ENCODE data around the gene YES1.
"Not testable (repeated sequence)": the region's sequence is repeated elsewhere in the genome, so short reads cannot be mapped to it uniquely, and the experiment has no call there.

YES1 gene

DNA sequence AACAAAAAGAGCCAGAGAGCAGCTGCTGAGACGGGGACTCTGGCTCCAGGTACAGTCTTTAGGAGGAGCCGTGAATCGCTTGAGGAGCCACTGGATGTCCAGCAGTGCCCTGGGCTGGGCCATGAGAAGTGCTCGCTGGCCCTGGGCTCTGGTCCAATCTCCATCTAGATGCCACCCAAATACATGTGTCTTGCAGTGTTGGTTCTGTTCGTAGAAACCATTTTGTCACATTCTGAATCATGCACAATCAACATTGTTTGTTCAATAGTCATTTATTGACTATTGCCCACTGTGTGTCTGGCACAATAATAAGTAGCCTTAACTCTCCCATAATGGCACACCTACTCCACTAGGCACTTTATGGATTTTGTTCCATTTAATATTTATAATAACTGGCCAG lies 128.5 kb downstream of the YES1 start:
- DNase-seq (ENCODE audit: low spot score): no peak

DNA sequence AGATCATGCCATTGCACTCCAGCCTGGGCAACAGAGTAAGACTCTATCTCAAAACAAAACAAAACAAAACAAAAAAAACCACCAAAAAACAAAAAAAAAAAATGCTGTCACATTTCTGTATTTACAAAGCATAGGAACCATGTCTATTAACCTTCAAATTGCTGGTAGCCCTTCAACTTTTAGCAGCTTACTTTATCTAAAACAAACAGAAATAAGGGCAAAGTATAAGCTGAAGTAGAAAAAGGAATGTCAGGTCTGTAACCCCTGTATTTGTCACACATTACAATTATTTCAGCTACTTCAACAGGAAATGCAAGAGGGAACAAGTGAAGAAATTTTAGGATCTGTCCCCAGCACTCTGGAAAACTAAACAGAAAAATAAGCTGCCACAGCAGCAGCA lies 129.2 kb downstream of the YES1 start:
- DNase-seq (ENCODE audit: low spot score): no peak

- not testable (repeated sequence) for DNase-seq (ENCODE audit: low spot score)
Observed at GRCh38 chr18:682416-682815, 129.6 kb downstream of the YES1 start.

- DNase-seq (ENCODE audit: low spot score): no peak
Observed at GRCh38 chr18:681985-682384, 130.1 kb downstream of the YES1 start.

DNA sequence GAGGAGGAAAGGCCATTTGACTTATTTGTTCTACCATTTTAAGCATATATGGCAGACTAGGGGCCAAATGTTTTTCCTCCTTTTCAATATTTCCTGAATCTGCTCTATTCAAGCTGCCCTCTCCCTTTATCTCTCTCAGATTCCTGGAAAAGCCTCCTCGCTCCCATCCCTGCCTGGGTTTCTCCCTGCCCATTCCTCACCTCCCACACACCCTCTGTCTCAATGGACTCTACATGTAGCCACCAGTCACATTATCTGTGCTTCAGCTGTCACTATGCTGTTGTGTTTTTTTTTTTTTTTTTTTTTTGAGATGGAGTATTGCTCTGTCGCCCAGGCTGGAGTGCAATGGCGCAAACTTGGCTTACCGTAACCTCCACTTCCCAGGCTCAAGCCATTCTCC lies 131.7 kb downstream of the YES1 start:
- DNase-seq (ENCODE audit: low spot score): no peak

- DNase-seq (ENCODE audit: low spot score): no peak
Observed at GRCh38 chr18:679516-679915, 132.5 kb downstream of the YES1 start.

DNA sequence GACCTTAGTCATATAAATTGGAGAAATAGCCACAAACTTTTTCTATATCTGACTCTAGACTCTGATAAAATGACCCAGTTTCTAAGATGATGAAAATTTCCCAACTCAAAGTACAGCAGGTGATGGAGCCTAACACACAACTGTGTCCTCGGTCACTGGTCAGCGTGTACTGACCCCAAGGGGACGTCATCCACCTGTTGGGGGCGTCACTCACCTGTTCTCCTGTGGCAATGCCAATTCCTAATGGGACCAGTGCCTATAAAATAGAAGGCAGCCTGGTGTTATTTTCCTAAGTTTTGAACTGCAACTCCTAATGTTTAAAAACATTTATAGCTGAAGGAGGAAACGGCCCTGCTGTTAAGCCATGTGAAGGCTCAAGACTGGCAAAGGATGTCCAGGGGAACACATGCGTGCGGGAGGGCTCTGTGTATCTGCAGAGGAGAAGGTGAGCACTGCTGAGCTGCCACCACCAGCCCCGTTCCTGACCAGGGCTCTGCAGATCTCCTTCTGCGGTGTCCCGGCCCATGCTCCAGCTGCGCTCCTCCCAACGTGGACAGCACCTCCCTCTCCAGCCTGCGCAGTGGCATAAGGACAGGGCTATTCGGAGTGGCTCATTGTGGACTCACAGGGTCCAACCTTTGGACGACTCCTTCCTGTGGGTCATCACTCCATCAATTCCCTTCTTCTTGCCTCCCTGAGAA lies 133.4 kb downstream of the YES1 start:
- DNase-seq (ENCODE audit: low spot score): no peak

DNA sequence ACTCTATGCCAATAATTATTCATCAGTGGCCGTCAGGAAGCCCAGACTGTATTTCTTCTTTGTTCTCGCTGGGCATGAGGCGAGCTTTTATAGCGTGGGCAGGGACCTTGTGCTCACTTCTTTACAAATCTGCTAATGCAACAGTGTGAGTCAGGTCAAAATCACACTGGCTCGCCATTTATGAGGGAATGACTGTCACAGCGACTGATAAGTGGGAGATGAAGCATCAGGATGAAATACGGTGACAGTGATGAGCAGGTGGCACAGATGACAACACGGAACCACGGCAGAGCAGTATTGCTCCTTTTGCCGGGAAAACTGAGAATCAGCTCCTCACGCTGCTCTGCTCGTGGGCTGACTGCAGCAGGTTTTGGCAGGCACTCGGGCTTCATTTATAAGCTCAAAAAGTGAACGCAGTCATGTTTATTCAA lies 134.1 kb downstream of the YES1 start:
- DNase-seq (ENCODE audit: low spot score): no peak

DNA sequence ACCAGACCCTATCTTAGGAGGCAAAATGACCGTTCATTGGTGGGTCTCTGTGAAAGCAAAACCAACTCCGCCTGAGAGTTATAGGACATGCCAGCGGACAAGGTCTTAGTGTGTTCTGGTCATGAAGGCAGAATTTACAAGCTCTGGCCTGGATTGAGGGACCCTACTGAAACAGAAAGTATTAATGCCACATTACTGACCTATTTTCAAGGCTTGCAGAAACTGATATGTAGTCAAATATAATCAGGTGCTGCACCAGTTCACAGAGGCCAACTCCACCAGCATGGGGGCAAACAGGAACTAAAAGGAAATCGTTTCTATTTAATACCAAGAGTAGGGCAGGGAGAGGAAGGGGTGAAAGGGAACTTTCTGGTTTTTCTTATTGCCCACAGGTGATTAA lies 134.9 kb downstream of the YES1 start:
- no peak for DNase-seq (ENCODE audit: low spot score)

DNA sequence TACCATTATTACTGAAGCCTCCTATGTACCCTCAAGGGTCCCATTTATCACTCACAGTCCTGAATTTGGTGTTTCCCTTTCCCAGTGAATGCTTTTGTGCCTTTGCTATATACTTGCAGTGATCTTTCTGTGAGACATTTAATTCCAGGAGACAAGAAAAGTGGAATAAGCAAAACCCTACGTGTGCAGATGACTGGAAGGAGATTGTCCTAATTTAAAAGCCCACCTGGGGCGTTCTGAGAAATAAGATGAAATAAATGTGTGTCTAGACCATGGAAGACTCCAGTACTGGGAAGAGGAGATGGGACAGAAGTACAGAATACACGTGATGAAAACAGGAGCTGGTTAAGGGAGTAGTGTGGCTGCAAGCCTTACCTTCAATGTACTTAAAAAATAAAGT lies 135.3 kb downstream of the YES1 start:
- no peak for DNase-seq (ENCODE audit: low spot score)

DNA sequence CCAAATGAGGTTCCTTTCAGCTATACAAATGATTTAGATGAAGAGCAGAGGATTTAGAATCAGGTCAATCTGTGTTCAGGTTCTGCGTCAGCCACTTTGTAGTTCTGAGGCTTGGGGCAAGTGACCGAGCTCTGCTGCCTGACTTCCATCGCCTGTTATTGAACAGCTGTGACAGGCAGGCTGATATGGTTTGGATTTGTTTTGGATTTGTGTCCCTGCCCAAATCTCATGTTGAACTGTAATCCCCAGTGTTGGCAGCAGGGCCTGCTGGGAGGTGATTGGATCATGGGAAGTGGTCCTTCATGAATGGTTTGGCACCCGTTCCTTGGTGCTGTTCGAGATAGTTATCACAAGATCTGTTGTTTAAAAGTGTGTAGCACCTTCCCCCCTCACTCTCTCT lies 136.0 kb downstream of the YES1 start:
- DNase-seq (ENCODE audit: low spot score): no peak

GRCh38 chr18:675307-675706 lies 136.7 kb downstream of the YES1 start:
- DNase-seq (ENCODE audit: low spot score): no peak

DNA sequence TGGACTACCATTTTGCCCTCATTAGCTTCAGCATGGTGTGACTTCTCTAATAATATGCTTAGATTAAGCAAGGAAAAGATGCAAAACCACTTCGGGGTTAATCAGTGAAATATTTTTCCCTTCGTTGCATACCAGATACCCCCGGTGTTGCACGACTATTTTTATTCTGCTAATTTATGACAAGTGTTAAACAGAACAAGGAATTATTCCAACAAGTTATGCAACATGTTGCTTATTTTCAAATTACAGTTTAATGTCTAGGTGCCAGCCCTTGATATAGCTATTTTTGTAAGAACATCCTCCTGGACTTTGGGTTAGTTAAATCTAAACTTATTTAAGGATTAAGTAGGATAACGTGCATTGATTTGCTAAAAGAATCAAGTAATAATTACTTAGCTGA lies 138.3 kb downstream of the YES1 start:
- DNase-seq (ENCODE audit: low spot score): no peak

GRCh38 chr18:673317-673716 lies 138.7 kb downstream of the YES1 start:
- DNase-seq (ENCODE audit: low spot score): no peak

Measured in LoVo (cell line).